GM19463 (cell line): ENCODE data around the gene TRDMT1.

Experiments used
- ATAC-seq: cut with Tn5 transposase; IDR thresholded peaks from one replicate; pipeline ENCODE4 v1.9.1; 2021; ENCODE audit warnings: mild to moderate bottlenecking, moderate library complexity; ENCODE audit not compliant: unreplicated experiment

Gene TRDMT1

DNA sequence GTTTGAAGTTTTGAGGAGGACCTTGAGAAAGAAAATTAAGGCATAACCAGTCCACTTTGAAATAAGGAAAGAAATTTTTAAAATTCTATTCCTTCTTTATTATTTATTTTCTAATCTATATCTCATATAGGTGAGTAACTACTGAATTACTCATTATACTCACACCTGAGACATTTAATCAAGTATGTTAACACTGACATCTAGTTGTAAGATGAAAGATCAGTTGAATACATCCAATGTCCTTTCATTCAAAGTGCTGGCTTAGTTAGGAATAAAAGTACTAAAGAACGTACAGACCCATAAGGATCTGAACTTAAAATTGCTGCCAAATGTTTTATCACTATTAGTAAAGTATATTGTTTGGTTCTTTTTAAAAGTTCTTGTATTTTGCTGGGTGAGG, 23.5 kb downstream of the TRDMT1 start:
- ATAC-seq: no peak

DNA sequence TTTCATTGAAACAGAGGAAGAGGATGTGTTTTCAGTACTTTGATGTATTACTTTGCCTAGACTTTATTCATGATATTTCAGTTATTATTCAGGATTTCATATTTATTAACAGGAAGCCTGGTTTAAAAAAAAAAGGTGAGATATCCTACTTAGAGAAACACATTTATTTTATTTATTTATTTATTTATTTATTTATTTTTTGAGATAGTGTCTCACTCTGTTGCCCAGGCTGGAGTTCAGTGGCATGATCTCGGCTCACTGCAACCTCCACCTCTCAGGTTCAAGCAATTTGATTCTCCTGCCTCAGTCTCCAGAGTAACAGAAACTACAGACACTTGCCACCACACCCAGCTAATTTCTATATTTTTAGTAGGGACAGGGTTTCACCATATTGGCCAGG, 24.5 kb downstream of the TRDMT1 start:
- no peak for ATAC-seq

DNA sequence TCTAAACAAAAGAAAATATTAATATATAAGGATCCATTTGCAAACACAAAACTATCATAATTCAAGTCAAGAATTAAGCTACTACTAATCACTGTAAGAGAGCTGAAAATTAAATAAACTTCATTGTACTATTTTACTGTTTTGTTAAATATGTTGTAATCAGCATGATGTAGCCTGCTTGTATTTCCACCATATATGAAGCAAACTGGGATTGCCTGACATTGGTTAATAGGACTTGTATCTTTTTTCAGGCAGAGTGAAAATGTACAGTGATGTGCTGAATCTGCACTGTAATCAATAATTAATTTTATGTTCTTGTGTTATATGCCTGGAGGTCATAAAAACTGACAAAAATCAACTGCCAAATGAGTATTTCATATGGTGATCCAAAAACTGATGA, 25.4 kb downstream of the TRDMT1 start:
- ATAC-seq: no peak

- ATAC-seq: no peak
These were observed 25.9 kb downstream of the TRDMT1 start for GRCh38 chr10:17175551-17175950.

GRCh38 chr10:17174626-17175025, 26.8 kb downstream of the TRDMT1 start:
- no peak for ATAC-seq

DNA sequence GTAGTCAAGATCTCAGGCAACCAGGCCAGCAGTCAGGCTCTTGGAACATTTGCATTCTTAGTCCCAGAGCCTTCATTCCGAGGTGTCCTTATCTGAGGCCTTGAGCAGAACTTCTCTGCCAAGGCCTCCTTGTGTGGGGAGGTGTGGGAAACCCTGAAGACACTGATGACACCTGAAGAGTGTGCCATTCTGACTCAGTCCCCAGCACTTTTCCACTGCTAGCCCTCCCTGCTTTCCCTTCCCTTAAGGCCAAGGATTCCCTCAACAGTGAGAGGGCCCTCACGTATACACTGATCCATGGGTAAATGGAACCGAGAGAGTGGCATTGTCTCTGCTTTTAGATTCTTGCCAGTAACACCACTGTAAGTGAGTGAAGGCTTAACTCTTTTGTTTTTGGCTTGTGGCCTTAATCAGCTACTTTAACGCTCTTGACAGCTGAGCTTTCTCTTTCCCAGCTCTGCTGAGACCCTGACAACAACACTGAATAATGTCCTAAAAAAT, 30.3 kb downstream of the TRDMT1 start:
- ATAC-seq: no peak

- no peak for ATAC-seq
These were observed 31.7 kb downstream of the TRDMT1 start for GRCh38 chr10:17169803-17170202.

DNA sequence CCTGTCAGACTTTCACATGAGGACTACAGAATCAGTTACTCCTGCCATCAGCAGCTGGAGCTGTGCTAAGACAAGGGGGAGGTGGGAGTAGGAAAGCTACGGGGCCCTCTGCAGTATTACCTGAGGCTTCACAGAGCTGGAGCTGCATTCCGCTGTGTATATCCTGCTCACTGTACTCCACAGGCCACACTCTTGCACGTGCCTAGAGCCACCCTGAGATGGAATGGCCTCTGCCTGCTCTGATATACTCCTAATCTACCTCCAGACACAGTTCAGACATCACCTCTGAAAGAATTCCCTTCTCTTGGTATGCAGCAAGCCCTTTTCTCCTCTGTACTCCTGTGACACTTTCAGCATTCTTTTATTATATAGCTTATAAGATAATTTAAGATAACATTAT, 34.8 kb downstream of the TRDMT1 start:
- ATAC-seq: no peak

DNA sequence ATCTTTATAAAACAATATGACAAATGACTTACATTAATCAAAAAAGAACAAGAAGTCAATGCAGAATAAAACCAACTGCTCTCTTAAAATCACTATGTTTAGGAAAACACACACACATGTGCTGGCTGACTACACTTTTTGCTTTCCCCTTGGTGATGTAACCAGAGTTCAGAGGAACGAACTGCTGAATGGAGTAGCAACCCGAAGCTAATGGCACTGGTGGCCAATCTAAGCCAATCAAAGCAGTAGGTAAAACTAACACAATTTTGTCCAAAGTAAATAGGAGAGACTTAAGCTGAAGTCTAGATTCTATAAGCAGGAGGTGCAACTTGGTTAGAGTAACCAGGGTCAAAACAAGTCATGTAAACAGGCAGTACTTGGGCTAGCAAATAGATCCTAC, 38.6 kb downstream of the TRDMT1 start:
- ATAC-seq: no peak

DNA sequence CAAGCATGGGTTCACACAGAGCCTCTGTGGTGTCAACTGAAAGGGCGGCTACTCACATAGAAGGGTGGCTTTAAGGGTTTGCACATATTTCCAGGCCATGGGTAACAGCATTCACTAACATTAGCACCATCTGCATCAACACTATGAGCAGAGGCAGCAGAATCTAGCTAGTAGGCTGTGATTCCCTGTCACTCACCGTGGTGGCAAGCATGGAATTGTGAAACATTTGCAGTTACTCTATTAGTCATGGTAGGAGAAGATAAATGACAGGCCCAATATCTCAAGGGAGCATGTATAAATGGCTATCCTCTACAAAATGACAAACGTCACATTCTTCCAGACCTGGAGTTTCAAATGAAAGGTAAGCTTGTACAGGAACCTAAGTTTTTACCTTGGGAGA, 39.7 kb downstream of the TRDMT1 start:
- no peak for ATAC-seq

DNA sequence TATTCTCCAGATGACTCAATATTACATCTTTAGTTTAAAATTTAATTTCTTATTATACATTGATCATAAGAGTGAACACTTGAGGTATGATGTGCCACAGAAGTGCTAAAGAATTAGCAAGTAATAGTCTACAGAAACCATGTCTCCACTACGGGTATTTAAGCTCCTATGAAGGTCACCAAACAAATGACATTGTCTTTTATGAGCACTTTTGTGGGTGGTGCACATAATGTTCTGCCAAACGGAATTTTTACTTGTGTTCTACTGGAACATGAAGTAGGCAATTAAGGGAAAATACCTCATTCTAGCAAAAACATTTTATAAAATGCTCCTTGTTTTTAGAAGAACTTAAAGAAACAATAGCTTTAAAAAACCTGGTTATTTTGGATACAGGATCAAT, 44.4 kb downstream of the TRDMT1 start:
- ATAC-seq: no peak

GRCh38 chr10:17155826-17156225, 45.6 kb downstream of the TRDMT1 start:
- ATAC-seq: no peak

DNA sequence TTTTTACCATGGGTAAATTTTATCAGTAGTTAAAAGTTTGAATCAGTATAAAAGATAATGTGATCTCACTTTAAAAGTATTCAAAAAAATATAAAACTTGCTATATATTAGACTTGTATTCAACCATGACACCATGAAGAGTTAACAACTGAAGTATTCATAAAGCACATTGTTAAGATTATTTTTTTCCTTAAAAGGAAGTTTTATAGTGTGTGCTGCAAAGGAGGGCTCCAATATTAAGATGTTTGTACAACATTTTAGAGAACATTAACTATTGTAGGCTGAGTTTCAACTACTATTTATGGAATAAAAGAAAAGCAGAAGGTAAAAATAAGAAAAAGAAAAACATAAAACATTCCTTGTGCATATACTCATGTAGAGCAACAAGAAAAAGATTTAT, 47.4 kb downstream of the TRDMT1 start:
- ATAC-seq: no peak

DNA sequence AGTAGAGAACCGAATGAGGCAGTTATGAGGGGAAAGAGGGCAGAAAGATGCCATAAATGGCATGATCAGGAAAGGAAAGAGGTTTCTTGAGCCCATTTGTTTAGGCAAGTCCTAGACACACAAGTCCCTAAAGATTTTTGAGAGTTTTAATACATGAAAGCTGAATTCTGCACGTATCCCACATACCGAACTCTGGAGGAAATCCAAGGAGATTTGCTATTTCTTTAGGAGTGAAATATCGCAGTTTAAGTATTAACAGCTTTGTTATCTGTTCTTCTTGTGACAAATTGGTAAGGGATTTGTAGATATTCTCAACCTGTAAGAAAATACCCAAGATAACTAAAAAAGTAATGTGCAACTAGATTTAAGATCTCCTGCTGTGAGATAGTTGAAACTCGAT, 48.2 kb downstream of the TRDMT1 start:
- ATAC-seq: no peak

GRCh38 chr10:17151716-17152115, 49.8 kb downstream of the TRDMT1 start:
- no peak for ATAC-seq

DNA sequence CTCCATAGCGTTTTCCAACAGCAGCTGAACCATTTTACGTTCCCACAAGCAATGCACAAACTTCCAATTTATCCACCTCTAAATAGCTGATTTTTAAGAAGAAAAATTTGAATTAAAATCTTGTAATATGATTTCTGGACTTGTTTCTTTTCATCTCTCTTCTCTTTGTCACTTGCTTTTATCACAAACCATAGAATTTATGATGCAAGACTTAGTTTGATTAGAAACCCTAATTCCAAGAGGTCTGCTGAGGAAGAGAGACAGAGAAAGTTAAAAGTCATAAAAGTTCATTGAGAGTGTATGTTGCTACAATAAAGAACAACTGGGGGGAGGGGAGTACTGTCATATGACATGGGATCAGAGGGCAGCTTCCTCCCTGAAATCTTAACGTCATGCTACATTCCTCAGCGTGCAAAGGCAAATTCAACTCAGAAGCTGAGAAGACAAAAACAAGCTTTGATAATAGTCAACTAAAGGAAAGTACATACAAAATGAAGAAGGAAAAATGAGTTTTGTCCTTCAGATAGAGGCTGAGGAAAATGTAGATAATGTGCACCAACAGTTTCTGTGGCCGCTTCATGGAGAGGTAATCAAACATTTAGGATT, 53.5 kb downstream of the TRDMT1 start:
- no peak for ATAC-seq

GRCh38 chr10:17146892-17147291, 54.6 kb downstream of the TRDMT1 start:
- ATAC-seq: no peak

- no peak for ATAC-seq
These were observed 56.2 kb downstream of the TRDMT1 start for GRCh38 chr10:17145239-17145638.

- peak; percentile 63 for ATAC-seq
These were observed 56.7 kb downstream of the TRDMT1 start for GRCh38 chr10:17144757-17145156.

- ATAC-seq: no peak
These were observed 57.4 kb downstream of the TRDMT1 start for GRCh38 chr10:17144032-17144431.

- ATAC-seq: no peak
These were observed 58.3 kb downstream of the TRDMT1 start for GRCh38 chr10:17143055-17143690.

GRCh38 chr10:17141504-17142229, 59.8 kb downstream of the TRDMT1 start:
- ATAC-seq: no peak
